Vagina (tissue), 2 donors: ENCODE data around the gene ASTN2.

Experiments used
- CTCF ChIP-seq, 3 experiments: fragments of 450-650 bp in 2 of 3; fragments of 200-600 bp in 1 of 3; sonication (generic) in 1 of 3; IDR thresholded peaks; one replicate each; pipeline ENCODE4 v1.5.1; 2017 to 2019; ENCODE audit warnings: antibody characterized with exemption in 3 of 3, mild to moderate bottlenecking in 2 of 3, moderate library complexity in 2 of 3
- POLR2AphosphoS5 ChIP-seq, 2 donors: sonication (generic); formaldehyde crosslinking; IDR thresholded peaks; one replicate each; pipeline ENCODE4 v1.9.0; 2017; ENCODE audit warnings: antibody characterized with exemption in 2 of 2, mild to moderate bottlenecking in 2 of 2, low read depth in 1 of 2; ENCODE audit not compliant: insufficient read depth in 1 of 2

DNA sequence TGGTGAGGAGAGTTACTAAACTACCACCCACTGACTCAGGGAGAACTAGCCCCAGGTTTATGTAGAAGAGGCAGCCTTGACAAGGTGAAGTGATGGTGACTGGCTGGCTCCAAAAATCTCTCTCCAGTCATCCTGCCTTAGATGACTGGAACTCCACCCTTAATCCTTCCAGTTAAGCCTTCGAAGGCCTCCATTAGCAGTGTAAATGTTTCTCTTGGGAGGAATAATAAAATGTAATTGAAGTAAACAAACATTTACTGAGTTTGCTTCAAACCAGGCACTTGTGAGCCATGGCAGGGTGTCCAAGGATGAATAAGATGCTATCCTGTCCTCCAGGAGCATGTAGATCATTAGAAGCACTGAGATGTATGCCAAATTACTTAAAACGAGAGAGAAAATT lies 35.5 kb downstream of the ASTN2 start:
- TF ChIP-seq CTCF (IDR thresholded peaks at IDR 0.05) (no peak), POLR2AphosphoS5 (IDR thresholded peaks at IDR 0.05; ENCODE audit: insufficient read depth in 1 of 2, low read depth in 1 of 2) (no peak)
